ENCODE data around the gene TP53AIP1.

TP53AIP1 gene

GRCh38 chr11:128955636-128956035, 13.0 kb upstream of the TP53AIP1 start:
- H3K9me3 ChIP-seq: no peaks in the 10 kb centered on the region
- H3K27me3 ChIP-seq: no peaks in the 10 kb centered on the region
- no peak for TF ChIP-seq CTCF (IDR thresholded peaks at IDR 0.05)
- no peaks in the 10 kb centered on the region for H3K4me1 ChIP-seq (ENCODE audit: control insufficient read depth in 1 of 2, insufficient read depth in 1 of 2, low read depth in 1 of 2, low read length in 1 of 2)
- no peak overlapping the region for H3K4me3 ChIP-seq (ENCODE audit: low read depth in 1 of 2, low read length in 1 of 2)
- no peaks in the 10 kb centered on the region for H3K36me3 ChIP-seq
- H3K27ac ChIP-seq: no peak overlapping the region

- no peak for TF ChIP-seq CTCF (IDR thresholded peaks at IDR 0.05)
- no peak overlapping the region for H3K27ac ChIP-seq
- H3K9me3 ChIP-seq: no peaks in the 10 kb centered on the region
- no peaks in the 10 kb centered on the region for H3K27me3 ChIP-seq
- H3K4me1 ChIP-seq (ENCODE audit: control insufficient read depth in 1 of 2, insufficient read depth in 1 of 2, low read depth in 1 of 2, low read length in 1 of 2): no peaks in the 10 kb centered on the region
- no peaks in the 10 kb centered on the region for H3K36me3 ChIP-seq
- no peak overlapping the region for H3K4me3 ChIP-seq (ENCODE audit: low read depth in 1 of 2, low read length in 1 of 2)
These were observed 10.5 kb upstream of the TP53AIP1 start for GRCh38 chr11:128953151-128953550.

- TF ChIP-seq CTCF (IDR thresholded peaks at IDR 0.05): no peak
- no peaks in the 10 kb centered on the region for H3K4me1 ChIP-seq (ENCODE audit: control insufficient read depth in 1 of 2, insufficient read depth in 1 of 2, low read depth in 1 of 2, low read length in 1 of 2)
- no peaks in the 10 kb centered on the region for H3K36me3 ChIP-seq
- H3K27me3 ChIP-seq: no peaks in the 10 kb centered on the region
- no peaks in the 10 kb centered on the region for H3K9me3 ChIP-seq
- no peak overlapping the region for H3K4me3 ChIP-seq (ENCODE audit: low read depth in 1 of 2, low read length in 1 of 2)
- H3K27ac ChIP-seq: no peak overlapping the region
These were observed 7.3 kb upstream of the TP53AIP1 start for GRCh38 chr11:128949791-128950454.

- no peak for TF ChIP-seq CTCF (IDR thresholded peaks at IDR 0.05)
- Histone ChIP-seq H3K4me1 (ENCODE audit: control insufficient read depth in 1 of 2, insufficient read depth in 1 of 2, low read depth in 1 of 2, low read length in 1 of 2) (no peaks in the 10 kb centered on the region), H3K4me3 (ENCODE audit: low read depth in 1 of 2, low read length in 1 of 2) (no peak overlapping the region), H3K9me3 (no peaks in the 10 kb centered on the region), H3K36me3 (no peaks in the 10 kb centered on the region), H3K27me3 (no peaks in the 10 kb centered on the region), H3K27ac (no peak overlapping the region)
These were observed 5.9 kb upstream of the TP53AIP1 start for GRCh38 chr11:128948583-128948982.

- TF ChIP-seq CTCF (IDR thresholded peaks at IDR 0.05): no peak
- Histone ChIP-seq H3K27ac (no peak overlapping the region), H3K9me3 (no peaks in the 10 kb centered on the region), H3K4me1 (ENCODE audit: control insufficient read depth in 1 of 2, insufficient read depth in 1 of 2, low read depth in 1 of 2, low read length in 1 of 2) (no peaks in the 10 kb centered on the region), H3K27me3 (no peaks in the 10 kb centered on the region), H3K36me3 (no peaks in the 10 kb centered on the region), H3K4me3 (ENCODE audit: low read depth in 1 of 2, low read length in 1 of 2) (no peak overlapping the region)
These were observed 5.1 kb upstream of the TP53AIP1 start for GRCh38 chr11:128947773-128948172.

All from neutrophil (primary cell).